Mucosa of gallbladder (tissue), 1 donor: ENCODE measurements around the gene CACNA1C. TPM values are rescaled to one million over a fixed set of nuclear protein-coding genes. Genes with fewer than 3 reads are reported as not detected.

Source experiments
- DNase-seq: peaks from one replicate; pipeline ENCODE4 v3.0.0-alpha.2; 2020; ENCODE audit warnings: low spot score
- total RNA-seq: library from RNA; stranded (reverse); gene quantifications from one replicate; pipeline ENCODE4 v1.2.1, GENCODE V29; 2021
- donor health status: DM: no; HTN: no; CAD: no.

CACNA1C gene
- total RNA-seq, 1 donor from 2014 or later = 19.3 TPM

- DNase-seq = no peak
Measured at GRCh38 chr12:2582631-2583030, 529.8 kb downstream of the CACNA1C start.

- peak; percentile 67 for DNase-seq
Measured at GRCh38 chr12:2583091-2583497, 530.3 kb downstream of the CACNA1C start.

- DNase-seq = no peak
Measured at GRCh38 chr12:2583642-2584401, 531.0 kb downstream of the CACNA1C start.

GRCh38 chr12:2586156-2587038 is 533.6 kb downstream of the CACNA1C start:
- no peak for DNase-seq

GRCh38 chr12:2588345-2588744 is 535.6 kb downstream of the CACNA1C start:
- DNase-seq = no peak

- DNase-seq = no peak
Measured at GRCh38 chr12:2589381-2589780, 536.6 kb downstream of the CACNA1C start.

GRCh38 chr12:2593045-2593444 is 540.3 kb downstream of the CACNA1C start:
- no peak for DNase-seq

GRCh38 chr12:2596441-2596840 is 543.7 kb downstream of the CACNA1C start:
- no peak for DNase-seq

- no peak for DNase-seq
Measured at GRCh38 chr12:2605301-2605700, 552.5 kb downstream of the CACNA1C start.

- no peak for DNase-seq
Measured at GRCh38 chr12:2606186-2606910, 553.6 kb downstream of the CACNA1C start.

- DNase-seq = no peak
Measured at GRCh38 chr12:2607881-2608607, 555.3 kb downstream of the CACNA1C start.

- no peak for DNase-seq
Measured at GRCh38 chr12:2608608-2608945, 555.8 kb downstream of the CACNA1C start.

GRCh38 chr12:2609020-2609419 is 556.2 kb downstream of the CACNA1C start:
- DNase-seq = no peak

GRCh38 chr12:2610358-2610757 is 557.6 kb downstream of the CACNA1C start:
- DNase-seq = no peak

GRCh38 chr12:2613326-2614073 is 560.7 kb downstream of the CACNA1C start:
- no peak for DNase-seq

- no peak for DNase-seq
Measured at GRCh38 chr12:2614341-2614740, 561.6 kb downstream of the CACNA1C start.

GRCh38 chr12:2615665-2616402 is 563.0 kb downstream of the CACNA1C start:
- DNase-seq = no peak

- DNase-seq = no peak
Measured at GRCh38 chr12:2616763-2617162, 564.0 kb downstream of the CACNA1C start.

- no peak for DNase-seq
Measured at GRCh38 chr12:2617365-2617764, 564.6 kb downstream of the CACNA1C start.

- DNase-seq = no peak
Measured at GRCh38 chr12:2618291-2618995, 565.7 kb downstream of the CACNA1C start.
